Chondrocyte (in vitro differentiated cells): Measurements from ENCODE around the gene ZNF555. TPM values are rescaled to one million over a fixed set of nuclear protein-coding genes. Genes with fewer than 3 reads are reported as not detected.

Experiments
- DNase-seq: peaks from one replicate; pipeline ENCODE4 v3.0.0; 2021; ENCODE audit warnings: mixed read lengths, low spot score
- H3K27ac Mint-ChIP-seq: one replicate; pipeline ENCODE4 v1.8.0; 2021; ENCODE audit warnings: mild to moderate bottlenecking, moderate library complexity, mixed read lengths; ENCODE audit not compliant: unreplicated experiment
- H3K27me3 Mint-ChIP-seq: 2 replicates; pipeline ENCODE4 v1.8.0; 2021; ENCODE audit warnings: low read depth, mixed read lengths
- H3K36me3 Mint-ChIP-seq: 2 replicates; pipeline ENCODE4 v1.8.0; 2021; ENCODE audit warnings: low read depth, mixed read lengths
- H3K4me1 Mint-ChIP-seq: 2 replicates; pipeline ENCODE4 v1.8.0; 2021; ENCODE audit warnings: low read depth, mild to moderate bottlenecking, mixed read lengths
- H3K4me3 Mint-ChIP-seq: one replicate; pipeline ENCODE4 v1.8.0; 2021; ENCODE audit warnings: mild to moderate bottlenecking, moderate library complexity, mixed read lengths; ENCODE audit not compliant: unreplicated experiment
- H3K9me3 Mint-ChIP-seq: 2 replicates; pipeline ENCODE4 v1.8.0; 2021; ENCODE audit warnings: low read depth, mixed read lengths
- CTCF ChIP-seq: fragments of 200-600 bp; sonication (generic); IDR thresholded peaks from 2 replicates; pipeline ENCODE4 v1.5.0; 2021; ENCODE audit warnings: antibody characterized with exemption, mild to moderate bottlenecking, moderate library complexity
- total RNA-seq: library from RNA; stranded (reverse); gene quantifications from 3 replicates; pipeline ENCODE4 v1.2.1, GENCODE V29; 2021

ZNF555 gene
- total RNA-seq, 1 donor from 2014 or later, result 9.2 TPM

GRCh38 chr19:2805261-2805900, 35.9 kb upstream of the ZNF555 start:
- H3K36me3 Mint-ChIP-seq, result peaks cover 16% of the 10 kb centered on the region
- no peak overlapping the region for H3K27ac Mint-ChIP-seq
- peak; percentile 72 for DNase-seq
- H3K4me3 Mint-ChIP-seq, result no peak overlapping the region
- no peaks in the 10 kb centered on the region for H3K4me1 Mint-ChIP-seq
- no peak for TF ChIP-seq CTCF
- no peaks in the 10 kb centered on the region for H3K9me3 Mint-ChIP-seq
- no peaks in the 10 kb centered on the region for H3K27me3 Mint-ChIP-seq

- Mint-ChIP-seq H3K36me3 (peaks cover 13% of the 10 kb centered on the region), H3K9me3 (no peaks in the 10 kb centered on the region), H3K27me3 (no peaks in the 10 kb centered on the region), H3K27ac (no peak overlapping the region), H3K4me3 (no peak overlapping the region), H3K4me1 (no peaks in the 10 kb centered on the region)
- no peak for DNase-seq
- TF ChIP-seq CTCF, result no peak
Measured at GRCh38 chr19:2805991-2806649, 35.2 kb upstream of the ZNF555 start.

- peak; percentile 87 for DNase-seq
- Mint-ChIP-seq H3K27ac (no peak overlapping the region), H3K4me3 (no peak overlapping the region), H3K9me3 (no peaks in the 10 kb centered on the region), H3K36me3 (peaks cover 12% of the 10 kb centered on the region), H3K4me1 (no peaks in the 10 kb centered on the region), H3K27me3 (no peaks in the 10 kb centered on the region)
- TF ChIP-seq CTCF, result no peak
Measured at GRCh38 chr19:2806736-2807378, 34.4 kb upstream of the ZNF555 start.

GRCh38 chr19:2807379-2808128, 33.7 kb upstream of the ZNF555 start:
- no peak for TF ChIP-seq CTCF
- Mint-ChIP-seq H3K9me3 (no peaks in the 10 kb centered on the region), H3K27ac (no peak overlapping the region), H3K36me3 (peaks cover 10% of the 10 kb centered on the region), H3K4me1 (no peaks in the 10 kb centered on the region), H3K4me3 (no peak overlapping the region), H3K27me3 (no peaks in the 10 kb centered on the region)
- DNase-seq, result no peak
